Parathyroid adenoma (tissue), 2 donors: ENCODE results near the gene BORCS8.

Experiments
- H2AFZ ChIP-seq: fragments of 300-600 bp; sonication (generic); one replicate; pipeline ENCODE4 v1.7.0; 2017; ENCODE audit warnings: antibody characterized with exemption, mild to moderate bottlenecking
- H3K27ac ChIP-seq: fragments of 300-600 bp; sonication (generic); one replicate; pipeline ENCODE4 v1.7.0; 2017
- H3K27me3 ChIP-seq: fragments of 300-600 bp; sonication (generic); one replicate; pipeline ENCODE4 v1.7.0; 2017; ENCODE audit warnings: low read length; ENCODE audit not compliant: control insufficient read depth, insufficient read depth
- H3K36me3 ChIP-seq: fragments of 300-600 bp; sonication (generic); one replicate; pipeline ENCODE4 v1.7.0; 2017; ENCODE audit warnings: low read length; ENCODE audit not compliant: control insufficient read depth, insufficient read depth
- H3K4me1 ChIP-seq: fragments of 300-600 bp; sonication (generic); one replicate; pipeline ENCODE4 v1.7.0; 2017; ENCODE audit warnings: control low read depth
- H3K4me2 ChIP-seq: fragments of 300-600 bp; sonication (generic); one replicate; pipeline ENCODE4 v1.7.0; 2017; ENCODE audit warnings: low read length
- H3K4me3 ChIP-seq: fragments of 300-600 bp; sonication (generic); one replicate; pipeline ENCODE4 v1.7.0; 2017; ENCODE audit warnings: low read depth, low read length
- H3K79me2 ChIP-seq: fragments of 300-600 bp; sonication (generic); one replicate; pipeline ENCODE4 v1.7.0; 2017; ENCODE audit warnings: control low read depth
- H3K9ac ChIP-seq: fragments of 300-600 bp; sonication (generic); one replicate; pipeline ENCODE4 v1.7.0; 2017; ENCODE audit warnings: mild to moderate bottlenecking
- H3K9me3 ChIP-seq: fragments of 300-600 bp; sonication (generic); one replicate; pipeline ENCODE4 v1.7.0; 2017; ENCODE audit warnings: low read length; ENCODE audit not compliant: control insufficient read depth
- TF ChIP-seq, protein P1 (sequence below): fragments of 300-600 bp; sonication (generic); IDR thresholded peaks from one replicate; pipeline ENCODE4 v1.7.0; 2017; ENCODE audit warnings: antibody characterized with exemption, mild to moderate bottlenecking
- donor health status: primary hyperparathyroidism.

The BORCS8 gene

DNA sequence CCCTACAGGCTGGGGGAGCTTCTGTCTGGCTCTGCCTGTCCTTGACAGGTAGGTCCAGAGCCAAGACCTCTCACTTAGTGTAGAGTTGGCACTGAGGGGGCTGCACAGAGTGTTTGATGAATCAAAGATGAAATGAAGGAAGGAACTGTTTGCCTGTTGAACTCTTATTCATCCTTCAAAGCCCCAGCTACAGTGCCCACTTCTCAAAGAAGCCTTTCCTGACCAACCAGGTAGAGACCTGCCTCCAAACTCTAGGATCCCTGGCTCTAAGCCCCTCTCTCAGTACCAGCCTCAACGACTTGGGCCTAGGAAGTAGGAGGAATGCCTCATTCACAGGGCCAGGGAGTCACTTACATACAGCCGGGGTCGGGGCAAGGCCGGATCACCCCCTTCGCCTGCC lies 44.6 kb downstream of the BORCS8 start:
- H2AFZ ChIP-seq: no peak overlapping the region
- H3K9ac ChIP-seq: no peak overlapping the region
- H3K4me1 ChIP-seq: no peaks in the 10 kb centered on the region
- H3K27me3 ChIP-seq: no peaks in the 10 kb centered on the region
- TF ChIP-seq, protein P1, sequence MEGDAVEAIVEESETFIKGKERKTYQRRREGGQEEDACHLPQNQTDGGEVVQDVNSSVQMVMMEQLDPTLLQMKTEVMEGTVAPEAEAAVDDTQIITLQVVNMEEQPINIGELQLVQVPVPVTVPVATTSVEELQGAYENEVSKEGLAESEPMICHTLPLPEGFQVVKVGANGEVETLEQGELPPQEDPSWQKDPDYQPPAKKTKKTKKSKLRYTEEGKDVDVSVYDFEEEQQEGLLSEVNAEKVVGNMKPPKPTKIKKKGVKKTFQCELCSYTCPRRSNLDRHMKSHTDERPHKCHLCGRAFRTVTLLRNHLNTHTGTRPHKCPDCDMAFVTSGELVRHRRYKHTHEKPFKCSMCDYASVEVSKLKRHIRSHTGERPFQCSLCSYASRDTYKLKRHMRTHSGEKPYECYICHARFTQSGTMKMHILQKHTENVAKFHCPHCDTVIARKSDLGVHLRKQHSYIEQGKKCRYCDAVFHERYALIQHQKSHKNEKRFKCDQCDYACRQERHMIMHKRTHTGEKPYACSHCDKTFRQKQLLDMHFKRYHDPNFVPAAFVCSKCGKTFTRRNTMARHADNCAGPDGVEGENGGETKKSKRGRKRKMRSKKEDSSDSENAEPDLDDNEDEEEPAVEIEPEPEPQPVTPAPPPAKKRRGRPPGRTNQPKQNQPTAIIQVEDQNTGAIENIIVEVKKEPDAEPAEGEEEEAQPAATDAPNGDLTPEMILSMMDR: no peak
- H3K27ac ChIP-seq: no peak overlapping the region
- no peak overlapping the region for H3K4me3 ChIP-seq
- H3K4me2 ChIP-seq: no peak overlapping the region
- no peaks in the 10 kb centered on the region for H3K79me2 ChIP-seq
- no peaks in the 10 kb centered on the region for H3K36me3 ChIP-seq
- no peaks in the 10 kb centered on the region for H3K9me3 ChIP-seq

DNA sequence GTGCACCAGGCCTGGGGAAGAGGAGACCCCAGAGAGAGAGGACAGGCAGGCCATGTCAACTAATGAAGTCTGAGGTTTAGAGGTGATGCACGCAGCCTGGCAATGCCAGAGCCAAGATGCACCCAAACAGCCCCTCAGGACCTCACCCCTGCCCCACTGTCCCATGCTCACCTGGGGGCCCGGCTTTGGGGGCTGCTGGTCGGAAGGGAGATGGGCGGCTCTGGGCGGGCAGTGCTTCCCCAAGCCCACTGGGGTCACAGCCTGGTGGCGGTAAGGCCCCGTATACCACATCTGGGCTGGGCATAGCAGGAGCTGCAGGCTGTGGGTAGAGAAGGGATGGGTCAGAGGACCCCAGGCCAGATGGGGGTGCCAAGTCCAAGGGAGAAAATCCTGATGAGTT lies 45.1 kb downstream of the BORCS8 start:
- H2AFZ ChIP-seq: no peak overlapping the region
- H3K4me2 ChIP-seq: no peak overlapping the region
- H3K27ac ChIP-seq: no peak overlapping the region
- TF ChIP-seq, protein P1: no peak
- no peaks in the 10 kb centered on the region for H3K36me3 ChIP-seq
- H3K9ac ChIP-seq: no peak overlapping the region
- no peak overlapping the region for H3K4me3 ChIP-seq
- no peaks in the 10 kb centered on the region for H3K4me1 ChIP-seq
- no peaks in the 10 kb centered on the region for H3K9me3 ChIP-seq
- H3K27me3 ChIP-seq: no peaks in the 10 kb centered on the region
- no peaks in the 10 kb centered on the region for H3K79me2 ChIP-seq

DNA sequence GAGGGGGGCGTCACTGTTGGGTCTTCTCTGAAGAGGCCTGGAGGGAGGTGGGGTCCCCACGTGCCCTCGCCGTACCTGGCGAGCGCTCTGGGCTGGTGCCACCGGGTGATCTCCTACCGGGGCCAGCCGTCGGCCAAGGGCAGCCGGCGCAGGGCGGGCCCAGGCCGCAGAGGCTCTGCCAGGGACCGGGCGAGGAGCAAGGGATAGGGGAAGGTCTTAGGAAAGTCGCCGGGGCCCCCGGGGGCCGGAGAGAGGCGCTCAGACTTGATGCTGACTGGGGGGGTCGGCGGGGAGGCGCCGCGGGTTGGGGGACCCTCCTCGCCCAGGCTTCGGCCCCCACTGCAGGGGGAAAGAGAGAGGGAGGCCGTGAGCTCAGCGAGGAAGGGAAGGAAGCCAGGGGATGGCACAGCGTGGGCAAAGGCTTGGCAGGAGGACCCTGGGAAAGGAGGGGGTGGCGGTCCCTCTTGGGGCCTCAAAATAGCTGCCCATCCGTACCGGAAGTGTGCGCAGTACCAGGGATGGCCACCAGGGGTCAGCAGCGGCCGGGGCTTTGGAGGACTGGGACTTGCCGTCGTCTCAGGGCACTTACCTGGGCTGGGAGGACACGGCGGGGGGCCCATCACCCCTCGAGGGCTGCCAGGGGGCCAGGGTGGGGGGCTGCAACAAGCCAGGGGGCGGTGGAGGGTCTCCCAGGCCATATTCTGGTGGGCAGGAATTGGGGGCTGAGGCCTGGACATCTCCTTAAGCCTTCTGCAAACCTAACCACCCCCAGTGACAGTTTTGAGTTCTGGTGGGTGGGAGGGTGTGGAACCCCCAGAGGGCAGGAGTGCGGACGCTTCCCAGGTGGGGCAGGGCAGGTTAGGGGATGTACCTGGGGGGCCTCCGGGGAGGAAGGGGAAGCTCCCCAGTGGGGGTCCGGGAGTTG lies 46.0 kb downstream of the BORCS8 start:
- Histone ChIP-seq H3K27ac (no peak overlapping the region), H3K4me3 (no peak overlapping the region), H3K9ac (no peak overlapping the region)

DNA sequence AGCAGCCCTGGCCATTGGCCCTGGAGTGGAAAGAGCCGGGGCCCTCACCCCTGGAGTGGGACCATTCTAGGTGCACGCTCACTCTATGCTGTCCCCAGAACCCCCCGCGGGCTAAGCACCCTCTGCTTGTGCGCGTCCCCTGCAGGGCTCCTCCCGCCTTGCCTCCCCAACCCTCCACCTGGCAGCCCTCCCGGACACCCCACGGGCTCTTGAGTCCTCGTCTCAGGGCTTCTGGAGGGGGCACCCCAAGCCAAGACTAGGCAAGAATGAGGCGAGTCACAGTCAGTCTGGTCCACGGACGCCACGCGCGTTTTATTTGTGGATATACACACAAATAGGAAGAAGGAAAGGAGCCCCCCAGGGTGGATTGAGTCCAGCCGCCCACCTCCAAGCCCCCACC lies 46.7 kb downstream of the BORCS8 start:
- H3K4me1 ChIP-seq: no peaks in the 10 kb centered on the region
- no peaks in the 10 kb centered on the region for H3K27me3 ChIP-seq
- no peak overlapping the region for H3K27ac ChIP-seq
- H3K4me3 ChIP-seq: no peak overlapping the region
- no peak overlapping the region for H3K4me2 ChIP-seq
- TF ChIP-seq, protein P1: no peak
- no peaks in the 10 kb centered on the region for H3K36me3 ChIP-seq
- H3K9me3 ChIP-seq: no peaks in the 10 kb centered on the region
- no peak overlapping the region for H3K9ac ChIP-seq
- H3K79me2 ChIP-seq: no peaks in the 10 kb centered on the region
- no peak overlapping the region for H2AFZ ChIP-seq

More for the DNA sequence above, 46.0 kb downstream of the BORCS8 start:
- Histone ChIP-seq H2AFZ (peak overlapping the region; percentile 68), H3K4me2 (peak overlapping the region; percentile 47), H3K9me3 (no peaks in the 10 kb centered on the region), H3K36me3 (no peaks in the 10 kb centered on the region), H3K27me3 (no peaks in the 10 kb centered on the region), H3K4me1 (no peaks in the 10 kb centered on the region), H3K79me2 (no peaks in the 10 kb centered on the region)
- TF ChIP-seq, protein P1: peak; percentile 97

DNA sequence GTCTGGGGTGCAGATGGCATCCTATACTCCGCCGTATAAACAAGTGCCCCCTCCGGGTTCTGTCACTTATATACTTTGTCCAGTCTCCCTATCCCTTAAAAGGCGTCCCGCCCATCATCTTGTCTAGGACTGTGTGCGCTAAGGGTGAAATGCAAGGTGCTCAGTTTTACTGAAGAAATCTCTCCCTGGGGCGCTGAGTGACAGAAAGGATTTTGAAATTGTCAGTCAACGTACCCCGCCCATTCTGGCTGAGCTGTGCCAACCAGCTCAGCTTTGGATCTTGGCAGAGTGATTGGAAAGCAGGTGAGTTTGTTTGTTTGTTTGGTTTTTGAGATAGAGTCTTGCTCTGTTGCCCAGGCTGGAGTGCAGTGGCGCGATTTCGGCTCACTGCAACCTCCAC lies 49.6 kb downstream of the BORCS8 start:
- Histone ChIP-seq H3K27ac (no peak overlapping the region), H3K79me2 (peaks cover 5% of the 10 kb centered on the region)

More for the DNA sequence above, 49.6 kb downstream of the BORCS8 start:
- Histone ChIP-seq H3K9me3 (no peaks in the 10 kb centered on the region), H2AFZ (no peak overlapping the region), H3K4me3 (no peak overlapping the region), H3K36me3 (no peaks in the 10 kb centered on the region), H3K9ac (no peak overlapping the region), H3K4me2 (no peak overlapping the region), H3K4me1 (no peaks in the 10 kb centered on the region), H3K27me3 (no peaks in the 10 kb centered on the region)
- TF ChIP-seq, protein P1: no peak
